HCT116 (cell line): ENCODE measurements around the gene TNFRSF18. TPM values are rescaled to one million over a fixed set of nuclear protein-coding genes. Genes with fewer than 3 reads are reported as not detected.

Experiments
- ATAC-seq: fragments of 200-7000 bp; cut with Tn5 transposase; 2 replicates; pipeline ENCODE4 v1.9.1; 2020; ENCODE audit warnings: mild to moderate bottlenecking, moderate library complexity
- BruUV-seq: library from RNA; stranded (reverse); fragments of 400-500 nt; replicated peaks from 2 replicates; lab custom pipeline; 2021; lab: Mats Ljungman, UMichigan
- CTCF ChIA-PET: fragments of 300-600 bp; sonication (Branson Sonifier 250); formaldehyde crosslinking; loops from one replicate; lab custom pipeline; 2021; ENCODE audit warnings: antibody characterized with exemption; lab: Charles Lee
- POLR2A ChIA-PET: fragments of 300-600, 350-600 bp; sonication (Branson Sonifier 250); formaldehyde crosslinking; loops from one replicate; lab custom pipeline; 2021; ENCODE audit warnings: antibody characterized with exemption; lab: Charles Lee
- RAD21 ChIA-PET, 2 experiments: fragments of 300-600 bp; sonication (Branson Sonifier 250); formaldehyde crosslinking; loops; one replicate each; lab custom pipeline; 2023; ENCODE audit warnings: low total read pairs in 2 of 2; ENCODE audit not compliant: uncharacterized antibody in 2 of 2, unreplicated experiment in 2 of 2, low non-redundant PET in 1 of 2; lab: Charles Lee
- DNase-seq: peaks from one replicate; pipeline ENCODE4 v3.0.0-alpha.2; 2010; ENCODE audit warnings: low read depth, low spot score
- H2AFZ ChIP-seq: fragments of 200-600 bp; shearing (Covaris generic), sonication (generic); 2 replicates; pipeline ENCODE4 v1.6.1; 2017; ENCODE audit warnings: low read depth, mixed run types, mixed read lengths, antibody characterized with exemption, low read length; ENCODE audit not compliant: poor library complexity, severe bottlenecking
- H3K27ac ChIP-seq: 2 replicates; pipeline ENCODE4 v1.5.1; 2012; ENCODE audit warnings: low read depth, low read length
- H3K27me3 ChIP-seq: fragments of 200-600 bp; sonication (generic); 2 replicates; pipeline ENCODE4 v1.6.1; 2016; ENCODE audit warnings: mixed run types, low read length, mixed read lengths; ENCODE audit not compliant: insufficient read depth
- H3K36me3 ChIP-seq, 2 experiments: fragments of 200-500 bp in 1 of 2; fragments of 200-600 bp in 1 of 2; sonication (Bioruptor generic) in 1 of 2; sonication (generic) in 1 of 2; 2 replicates each; pipeline versions ENCODE4 v1.5.1 to v1.6.1; 2014 to 2016; ENCODE audit warnings: low read length in 2 of 2, inconsistent platforms in 1 of 2, mixed read lengths in 1 of 2, mixed run types in 1 of 2; ENCODE audit not compliant: insufficient read depth in 2 of 2, control insufficient read depth in 1 of 2
- H3K4me1 ChIP-seq, 2 experiments: fragments of 200-600 bp in 1 of 2; sonication (generic) in 1 of 2; 2 replicates each; pipeline versions ENCODE4 v1.5.1 to v1.6.1; 2012 to 2017; ENCODE audit warnings: low read length in 2 of 2, inconsistent platforms in 1 of 2, mild to moderate bottlenecking in 1 of 2, mixed read lengths in 1 of 2, mixed run types in 1 of 2, moderate library complexity in 1 of 2; ENCODE audit not compliant: insufficient read depth in 2 of 2, control insufficient read depth in 1 of 2
- H3K4me2 ChIP-seq: fragments of 200-600 bp; sonication (generic); 2 replicates; pipeline ENCODE4 v1.6.1; 2017; ENCODE audit warnings: mixed run types, low read length, mixed read lengths
- H3K4me3 ChIP-seq, 2 experiments: fragments of 200-600 bp in 1 of 2; sonication (generic) in 1 of 2; replicated peaks in 1 of 2; 2 replicates each; pipeline ENCODE4 v1.5.1; 2011 to 2016; ENCODE audit warnings: low read length in 2 of 2, control low read depth in 1 of 2, low read depth in 1 of 2, mild to moderate bottlenecking in 1 of 2, mixed read lengths in 1 of 2, mixed run types in 1 of 2
- H3K79me2 ChIP-seq: fragments of 200-600 bp; sonication (generic); 2 replicates; pipeline ENCODE4 v1.6.1; 2017; ENCODE audit warnings: mild to moderate bottlenecking, mixed run types, low read length, moderate library complexity, mixed read lengths; ENCODE audit not compliant: insufficient read depth
- H3K9ac ChIP-seq: fragments of 200-600 bp; sonication (generic); 2 replicates; pipeline ENCODE4 v1.6.1; 2016; ENCODE audit warnings: low read length, mixed read lengths
- H3K9me2 ChIP-seq: fragments of 200-600 bp; sonication (generic), shearing (Covaris generic); 2 replicates; pipeline ENCODE4 v1.6.1; 2017; ENCODE audit warnings: mixed run types, mild to moderate bottlenecking, moderate library complexity; ENCODE audit not compliant: insufficient read depth
- H3K9me3 ChIP-seq, 2 experiments: fragments of 200-500 bp in 1 of 2; fragments of 200-600 bp in 1 of 2; sonication (Bioruptor generic) in 1 of 2; sonication (generic) in 1 of 2; 2 replicates each; pipeline ENCODE4 v1.6.1; 2014 to 2017; ENCODE audit warnings: low read length in 2 of 2, mixed read lengths in 2 of 2, inconsistent platforms in 1 of 2, low read depth in 1 of 2, mild to moderate bottlenecking in 1 of 2, mixed run types in 1 of 2, moderate library complexity in 1 of 2; ENCODE audit not compliant: control insufficient read depth in 1 of 2, insufficient read depth in 1 of 2
- H4K20me1 ChIP-seq: fragments of 200-600 bp; sonication (generic), shearing (Covaris generic); 2 replicates; pipeline ENCODE4 v1.6.1; 2017; ENCODE audit warnings: mixed run types, mild to moderate bottlenecking, moderate library complexity; ENCODE audit not compliant: insufficient read depth
- ATF3 ChIP-seq: IDR thresholded peaks from 2 replicates; pipeline ENCODE4 v1.6.1; 2012
- CBX3 ChIP-seq: IDR thresholded peaks from 2 replicates; pipeline ENCODE4 v1.6.1; 2012; ENCODE audit warnings: low read depth
- CEBPB ChIP-seq: IDR thresholded peaks from 2 replicates; pipeline ENCODE4 v1.6.1; 2012; ENCODE audit warnings: low read depth
- EGR1 ChIP-seq: IDR thresholded peaks from 2 replicates; pipeline ENCODE4 v1.6.1; 2012; ENCODE audit warnings: low read depth
- ELF1 ChIP-seq: IDR thresholded peaks from 2 replicates; pipeline ENCODE4 v1.6.1; 2012; ENCODE audit warnings: low read depth, borderline replicate concordance
- EZH2 ChIP-seq: fragments of 200-600 bp; sonication (generic); IDR thresholded peaks from 2 replicates; pipeline ENCODE4 v1.6.1; 2017; ENCODE audit warnings: antibody characterized with exemption, mixed run types
- EZH2phosphoT487 ChIP-seq: fragments of 200-600 bp; IDR thresholded peaks from 2 replicates; pipeline ENCODE4 v1.6.1; 2018; ENCODE audit warnings: antibody characterized with exemption, borderline replicate concordance
- FOSL1 ChIP-seq: IDR thresholded peaks from 2 replicates; pipeline ENCODE4 v1.6.1; 2012; ENCODE audit warnings: low read depth
- MAX ChIP-seq: IDR thresholded peaks from 2 replicates; pipeline ENCODE4 v1.6.1; 2012
- POLR2A ChIP-seq: IDR thresholded peaks from 2 replicates; pipeline ENCODE4 v1.7.0; 2011; ENCODE audit warnings: borderline replicate concordance; ENCODE audit not compliant: insufficient read depth, insufficient read length; ENCODE audit errors: extremely low read depth
- POLR2AphosphoS5 ChIP-seq: IDR thresholded peaks from 2 replicates; pipeline ENCODE4 v1.6.1; 2011; ENCODE audit warnings: mild to moderate bottlenecking, low read depth, low read length, moderate library complexity
- RAD21 ChIP-seq: IDR thresholded peaks from 2 replicates; pipeline ENCODE4 v1.6.1; 2012; ENCODE audit warnings: low read depth, mild to moderate bottlenecking
- SP1 ChIP-seq: IDR thresholded peaks from 2 replicates; pipeline ENCODE4 v1.6.1; 2012; ENCODE audit warnings: low read depth
- TCF7L2 ChIP-seq: IDR thresholded peaks from 2 replicates; pipeline ENCODE4 v1.7.0; 2011; ENCODE audit warnings: borderline replicate concordance, inconsistent platforms; ENCODE audit not compliant: insufficient read depth, insufficient read length; ENCODE audit errors: extremely low read depth
- YY1 ChIP-seq: IDR thresholded peaks from 2 replicates; pipeline ENCODE4 v1.6.1; 2011; ENCODE audit warnings: low read length, low read depth, moderate library complexity, mild to moderate bottlenecking; ENCODE audit not compliant: insufficient replicate concordance; ENCODE audit errors: extremely low read depth
- ZBTB33 ChIP-seq: IDR thresholded peaks from 2 replicates; pipeline ENCODE4 v1.6.1; 2011; ENCODE audit warnings: mild to moderate bottlenecking, low read length, moderate library complexity; ENCODE audit not compliant: insufficient replicate concordance; ENCODE audit errors: extremely low read depth
- ZFX ChIP-seq: fragments of 450-650 bp; IDR thresholded peaks from 2 replicates; pipeline ENCODE4 v1.6.1; 2017
- ZNF274 ChIP-seq: fragments of 200-500 bp; sonication (Bioruptor generic); IDR thresholded peaks from 2 replicates; pipeline ENCODE4 v1.6.1; 2014; ENCODE audit warnings: mild to moderate bottlenecking, low read depth, low read length, inconsistent platforms
- intact Hi-C: fragments of 100-400 bp; cut with micrococcal nuclease; formaldehyde crosslinking; loops from 2 replicates; pipeline ENCODE4 v1.10.0; 2022
- total RNA-seq: library from RNA; stranded (reverse); gene quantifications from one replicate; pipeline ENCODE4 v1.2.1, GENCODE V29; 2021; ENCODE audit not compliant: unreplicated experiment

The TNFRSF18 gene
- total RNA-seq, 1 experiment from 2014 or later, result 56.2 TPM

- H3K4me2 ChIP-seq, result no peak within 1 kb of the TSS
- no peaks in the 10 kb centered on the region for H4K20me1 ChIP-seq
- BruUV-seq, result no TSS peak
- H3K9ac ChIP-seq, result no peak within 1 kb of the TSS
- no peak for ATAC-seq
- H3K4me1 ChIP-seq, result peaks cover 2 to 16% of the 10 kb centered on the region in 2 experiments; a peak in 3 of 4 replicates
- peaks cover 0 to 2% of the 10 kb centered on the region in 2 experiments; a peak in 2 of 4 replicates for H3K36me3 ChIP-seq
- ChIA-PET POLR2A (no interaction called here), RAD21 (no interaction called here)
- H3K9me2 ChIP-seq, result no peaks in the 10 kb centered on the region
- no peak within 1 kb of the TSS for H3K27ac ChIP-seq
- DNase-seq, result no peak
- H3K27me3 ChIP-seq, result no peaks in the 10 kb centered on the region
- H2AFZ ChIP-seq, result no peak within 1 kb of the TSS
- TF ChIP-seq EZH2phosphoT487 (no peak), MAX (no peak), CBX3 (no peak), POLR2AphosphoS5 (no peak), RAD21 (no peak), YY1 (no peak), EZH2 (no peak), SP1 (no peak), CEBPB (no peak), POLR2A (no peak), ZNF274 (no peak), TCF7L2 (no peak), ELF1 (no peak), ZBTB33 (no peak), ATF3 (no peak), FOSL1 (no peak), EGR1 (no peak), ZFX (no peak)
- TF ChIP-seq, all 23 proteins: peak for 0
- Histone ChIP-seq H3K4me3 (no peak within 1 kb of the TSS), H3K9me3 (no peaks in the 10 kb centered on the region), H3K79me2 (no peaks in the 10 kb centered on the region; the same call in 1 of the 2 replicates)
- CTCF ChIA-PET, result no interaction called here
- intact Hi-C loops, result no loop called here
These were observed 32.5 kb downstream of the TNFRSF18 start, which contains the start of gene TTLL10 for GRCh38 chr1:1173793-1174415. Gene TTLL10 (plus strand): TSS chr1:1173880. CDS start chr1:1179216, 5,336 bp downstream.
